ENCODE results near the gene ADAMTS15. TPM values are rescaled to one million over a fixed set of nuclear protein-coding genes. Genes with fewer than 3 reads are reported as not detected.
A peak's percentile ranks its signal among the peaks of the same experiment; 100 is the strongest.

ADAMTS15 gene
- total RNA-seq, 2 donors from 2014 or later: not detected

GRCh38 chr11:130425156-130425555, 23.3 kb upstream of the ADAMTS15 start:
- Mint-ChIP-seq H3K9me3 (no peaks in the 10 kb centered on the region), H3K4me3 (no peak overlapping the region), H3K4me1 (peaks cover 3% of the 10 kb centered on the region), H3K27ac (no peak overlapping the region), H3K27me3 (peaks cover 44% of the 10 kb centered on the region), H3K36me3 (ENCODE audit: low read depth) (peaks cover 9% of the 10 kb centered on the region)
- no peak for ATAC-seq (replicated peaks)

DNA sequence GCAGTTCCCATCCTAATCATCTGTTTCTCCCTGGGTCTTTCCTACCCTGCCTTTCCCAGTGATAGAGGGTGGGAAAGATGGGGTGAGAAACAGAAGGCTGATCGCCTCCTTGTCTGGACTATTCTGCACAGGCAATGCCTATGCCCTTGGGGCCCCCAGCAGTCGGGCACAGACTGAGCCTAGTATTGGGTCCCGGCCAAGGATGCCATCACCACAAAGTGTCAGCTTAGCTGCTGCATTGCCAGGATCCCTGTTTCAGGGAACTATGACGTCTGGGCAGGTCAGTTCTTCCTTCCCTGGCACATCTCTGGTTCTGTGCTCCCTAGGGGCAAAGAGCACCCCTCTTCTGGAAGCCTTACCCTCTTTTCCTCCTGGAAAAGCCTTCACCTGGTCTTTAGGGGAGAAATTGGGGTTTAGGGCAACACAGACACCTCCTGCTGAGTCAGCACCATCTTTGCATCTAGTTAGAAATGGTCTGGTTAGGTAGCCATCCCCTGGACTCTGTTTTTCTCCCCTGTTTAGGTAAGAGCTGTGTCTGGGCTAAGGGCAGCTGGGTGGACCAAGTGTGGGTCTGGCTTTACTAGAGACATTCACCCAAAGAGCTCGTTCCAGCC, 22.1 kb upstream of the ADAMTS15 start:
- no peak for ATAC-seq (replicated peaks)
- H3K9me3 Mint-ChIP-seq: no peaks in the 10 kb centered on the region
- H3K4me1 Mint-ChIP-seq: peaks cover 3% of the 10 kb centered on the region
- H3K27ac Mint-ChIP-seq: no peak overlapping the region
- peaks cover 47% of the 10 kb centered on the region for H3K27me3 Mint-ChIP-seq
- peaks cover 9% of the 10 kb centered on the region for H3K36me3 Mint-ChIP-seq (ENCODE audit: low read depth)
- no peak overlapping the region for H3K4me3 Mint-ChIP-seq

DNA sequence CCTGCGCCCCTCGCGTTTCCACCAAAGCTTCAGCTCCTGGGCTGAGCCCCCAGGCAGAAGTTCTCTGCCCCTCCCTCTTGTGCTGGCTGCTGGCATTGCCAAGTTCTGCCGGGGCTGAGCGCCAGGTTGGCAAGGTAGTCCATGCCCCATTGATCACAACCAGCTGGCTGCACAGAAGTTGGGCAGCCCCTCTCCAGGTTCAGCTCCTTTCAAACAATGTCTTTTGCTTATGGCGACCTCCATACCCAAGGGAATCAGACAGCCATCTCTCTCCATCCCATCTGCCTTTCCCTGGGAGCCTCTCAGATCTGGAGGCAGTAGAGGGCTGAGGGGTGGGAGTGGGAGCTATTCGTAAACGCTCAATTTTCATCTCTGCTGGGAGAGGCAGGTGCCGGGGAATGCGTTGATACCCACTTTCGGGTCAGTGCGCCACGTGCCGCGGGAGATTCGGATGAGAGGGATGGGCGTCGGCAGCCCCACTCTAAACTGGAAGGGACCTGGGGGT, 21.6 kb upstream of the ADAMTS15 start:
- Mint-ChIP-seq H3K4me1 (peaks cover 3% of the 10 kb centered on the region), H3K36me3 (ENCODE audit: low read depth) (peaks cover 9% of the 10 kb centered on the region), H3K27me3 (peaks cover 48% of the 10 kb centered on the region), H3K27ac (no peak overlapping the region), H3K4me3 (peak overlapping the region; percentile 46), H3K9me3 (no peaks in the 10 kb centered on the region)
- ATAC-seq (replicated peaks): no peak

- no peak for ATAC-seq (replicated peaks)
- H3K27me3 Mint-ChIP-seq: peaks cover 48% of the 10 kb centered on the region
- peaks cover 3% of the 10 kb centered on the region for H3K4me1 Mint-ChIP-seq
- H3K9me3 Mint-ChIP-seq: no peaks in the 10 kb centered on the region
- H3K27ac Mint-ChIP-seq: no peak overlapping the region
- H3K4me3 Mint-ChIP-seq: peak overlapping the region; percentile 46
- H3K36me3 Mint-ChIP-seq (ENCODE audit: low read depth): peaks cover 9% of the 10 kb centered on the region
Measured at GRCh38 chr11:130427581-130428315, 20.7 kb upstream of the ADAMTS15 start.

DNA sequence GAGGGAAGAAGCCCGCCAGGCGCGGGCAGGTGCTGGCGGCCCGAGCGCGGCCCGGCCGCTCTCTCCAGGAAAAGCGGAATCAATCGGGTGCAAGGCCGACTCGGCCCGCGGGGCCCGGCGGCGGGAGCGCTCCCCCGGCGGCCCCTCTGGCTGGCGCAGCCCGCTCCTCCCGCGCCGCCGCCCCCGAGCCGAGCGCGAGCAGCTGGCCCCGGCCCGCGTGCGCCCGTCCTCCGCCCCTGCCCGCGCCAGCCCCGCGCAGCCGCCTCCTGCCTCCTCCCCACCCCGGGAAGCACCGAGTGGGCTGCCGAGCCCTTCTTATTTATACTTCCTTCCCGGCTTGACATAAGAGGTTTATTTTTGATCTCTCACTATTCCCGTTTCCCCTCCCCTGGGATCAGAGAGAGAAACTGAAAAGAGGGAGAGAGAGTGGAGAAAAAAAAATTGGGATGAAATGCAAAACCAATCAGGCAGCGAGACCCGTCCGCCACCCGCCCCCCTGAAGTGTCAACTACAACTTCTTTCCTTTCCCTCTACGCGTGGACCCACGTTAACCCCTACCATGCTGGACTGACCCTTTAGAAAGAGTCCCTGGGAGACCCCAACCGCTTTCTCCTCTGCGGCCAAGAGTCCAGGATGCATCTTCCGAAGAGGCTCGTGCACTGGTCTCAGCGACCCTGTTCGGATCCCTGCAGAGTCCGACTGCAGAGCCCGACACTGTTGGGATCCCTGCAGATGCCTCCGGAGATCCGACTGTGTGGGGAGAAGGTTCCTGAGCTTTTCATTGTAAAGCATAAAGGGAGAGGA, 19.9 kb upstream of the ADAMTS15 start, which contains the start of gene ADAMTS8:
TSS of gene ADAMTS8 (minus strand) at position 294 of the 804 bp plus-strand sequence. CDS start 323 bp downstream, outside the sequence.
- Mint-ChIP-seq H3K27me3 (peaks cover 46% of the 10 kb centered on the region), H3K9me3 (no peaks in the 10 kb centered on the region), H3K4me1 (peaks cover 3% of the 10 kb centered on the region), H3K4me3 (peak within 1 kb of the TSS; percentile 56), H3K27ac (no peak within 1 kb of the TSS), H3K36me3 (ENCODE audit: low read depth) (peaks cover 9% of the 10 kb centered on the region)
- ATAC-seq (replicated peaks): no peak

DNA sequence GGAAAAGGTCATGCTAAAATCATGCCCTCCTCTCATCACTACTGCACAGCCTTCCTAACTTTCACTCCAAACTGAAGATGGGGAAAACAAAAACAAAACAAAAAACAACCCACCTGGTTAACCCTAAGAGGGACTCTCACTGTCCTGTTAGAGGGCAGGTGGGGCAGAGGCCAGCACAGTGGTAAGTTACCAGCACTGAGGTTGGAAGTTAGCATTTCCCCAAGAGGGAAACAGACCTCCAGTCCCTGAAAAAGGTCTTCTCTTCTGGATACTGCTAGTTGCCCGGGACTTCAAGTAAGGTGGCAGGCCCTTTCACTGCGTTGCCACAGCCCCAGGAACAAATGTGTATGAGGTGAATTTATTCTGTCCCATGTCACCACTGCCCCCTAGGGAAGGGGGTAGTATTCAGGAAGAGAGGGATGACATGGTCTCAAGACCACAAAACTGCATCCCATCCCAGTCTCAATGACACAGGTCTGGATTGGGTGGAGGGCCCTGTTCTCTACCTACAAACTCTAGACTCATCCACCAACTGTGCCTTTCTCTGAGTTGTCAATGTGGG, 19.2 kb upstream of the ADAMTS15 start:
- Mint-ChIP-seq H3K4me1 (peaks cover 3% of the 10 kb centered on the region), H3K27ac (no peak overlapping the region), H3K36me3 (ENCODE audit: low read depth) (peaks cover 9% of the 10 kb centered on the region), H3K4me3 (peak overlapping the region; percentile 56), H3K9me3 (no peaks in the 10 kb centered on the region), H3K27me3 (peaks cover 46% of the 10 kb centered on the region)
- ATAC-seq (replicated peaks): no peak

GRCh38 chr11:130429983-130430382, 18.5 kb upstream of the ADAMTS15 start:
- Mint-ChIP-seq H3K27ac (no peak overlapping the region), H3K27me3 (peaks cover 40% of the 10 kb centered on the region)

DNA sequence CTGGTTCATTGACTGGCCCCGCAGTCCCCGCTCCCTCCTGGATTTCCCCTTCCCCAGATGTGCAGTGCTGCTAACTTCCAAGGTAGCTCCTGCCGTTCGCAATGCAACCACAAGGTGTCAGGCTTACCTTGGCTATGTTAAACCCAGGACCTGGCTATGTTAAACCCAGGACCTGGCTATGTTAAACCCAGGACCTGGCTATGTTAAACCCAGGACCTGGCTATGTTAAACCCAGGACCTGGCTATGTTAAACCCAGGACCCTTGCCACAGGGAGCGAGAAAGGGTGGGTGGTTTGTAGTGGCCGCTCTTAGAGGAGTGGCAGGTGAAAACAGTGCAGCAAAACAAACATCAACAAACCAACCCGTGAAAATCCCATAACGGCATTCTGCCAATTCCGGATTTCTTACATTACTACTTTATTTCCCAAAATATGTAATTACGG, 17.1 kb upstream of the ADAMTS15 start:
- H3K27ac Mint-ChIP-seq: no peak overlapping the region
- no peak overlapping the region for H3K4me3 Mint-ChIP-seq
- H3K27me3 Mint-ChIP-seq: peaks cover 35% of the 10 kb centered on the region
- no peaks in the 10 kb centered on the region for H3K9me3 Mint-ChIP-seq
- H3K36me3 Mint-ChIP-seq (ENCODE audit: low read depth): peaks cover 9% of the 10 kb centered on the region
- peak; percentile 67 for ATAC-seq (replicated peaks)
- H3K4me1 Mint-ChIP-seq: peaks cover 3% of the 10 kb centered on the region

More at GRCh38 chr11:130429983-130430382, 18.5 kb upstream of the ADAMTS15 start:
- no peak for ATAC-seq (replicated peaks)
- Mint-ChIP-seq H3K4me1 (peaks cover 3% of the 10 kb centered on the region), H3K36me3 (ENCODE audit: low read depth) (peaks cover 9% of the 10 kb centered on the region), H3K9me3 (no peaks in the 10 kb centered on the region), H3K4me3 (no peak overlapping the region)

- Mint-ChIP-seq H3K27ac (no peak overlapping the region), H3K36me3 (ENCODE audit: low read depth) (peaks cover 9% of the 10 kb centered on the region), H3K4me3 (no peak overlapping the region), H3K27me3 (peaks cover 30% of the 10 kb centered on the region), H3K9me3 (no peaks in the 10 kb centered on the region), H3K4me1 (peaks cover 3% of the 10 kb centered on the region)
- ATAC-seq (replicated peaks): no peak
Measured at GRCh38 chr11:130431801-130432200, 16.6 kb upstream of the ADAMTS15 start.

GRCh38 chr11:130433357-130433756, 15.1 kb upstream of the ADAMTS15 start:
- Mint-ChIP-seq H3K9me3 (no peaks in the 10 kb centered on the region), H3K4me3 (no peak overlapping the region), H3K27me3 (peaks cover 26% of the 10 kb centered on the region), H3K27ac (no peak overlapping the region), H3K36me3 (ENCODE audit: low read depth) (peaks cover 9% of the 10 kb centered on the region), H3K4me1 (no peaks in the 10 kb centered on the region)
- ATAC-seq (replicated peaks): no peak

GRCh38 chr11:130434521-130435223, 13.8 kb upstream of the ADAMTS15 start:
- H3K4me3 Mint-ChIP-seq: no peak overlapping the region
- H3K27ac Mint-ChIP-seq: no peak overlapping the region
- H3K27me3 Mint-ChIP-seq: peaks cover 17% of the 10 kb centered on the region
- no peaks in the 10 kb centered on the region for H3K36me3 Mint-ChIP-seq (ENCODE audit: low read depth)
- peaks cover 10% of the 10 kb centered on the region for H3K4me1 Mint-ChIP-seq
- ATAC-seq (replicated peaks): peak; percentile 85
- H3K9me3 Mint-ChIP-seq: no peaks in the 10 kb centered on the region

GRCh38 chr11:130435671-130436070, 12.8 kb upstream of the ADAMTS15 start:
- H3K4me3 Mint-ChIP-seq: no peak overlapping the region

DNA sequence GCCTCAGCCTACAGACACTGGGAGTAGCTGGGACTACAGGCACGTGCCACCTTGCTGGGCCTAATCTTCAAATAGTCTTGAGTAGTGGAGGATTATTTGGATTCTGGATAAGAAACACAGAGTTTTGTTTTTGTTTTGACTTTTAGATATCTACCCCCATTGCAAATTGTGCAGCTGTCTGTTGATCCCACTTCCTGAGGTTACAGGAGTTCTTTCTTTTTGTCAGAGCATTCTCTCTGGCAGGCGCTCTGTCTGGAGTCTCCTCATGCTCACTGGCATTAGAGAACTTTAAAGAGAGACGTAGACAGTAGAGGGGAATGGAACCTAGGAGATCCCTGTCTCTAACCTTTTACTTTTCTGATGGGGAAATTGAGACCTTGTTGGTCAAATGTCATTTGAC, 12.3 kb upstream of the ADAMTS15 start:
- peaks cover 7% of the 10 kb centered on the region for H3K27me3 Mint-ChIP-seq
- no peak overlapping the region for H3K27ac Mint-ChIP-seq
- ATAC-seq (replicated peaks): no peak
- H3K4me3 Mint-ChIP-seq: no peak overlapping the region
- no peaks in the 10 kb centered on the region for H3K36me3 Mint-ChIP-seq (ENCODE audit: low read depth)
- H3K9me3 Mint-ChIP-seq: no peaks in the 10 kb centered on the region
- H3K4me1 Mint-ChIP-seq: peaks cover 10% of the 10 kb centered on the region

More at GRCh38 chr11:130435671-130436070, 12.8 kb upstream of the ADAMTS15 start:
- H3K9me3 Mint-ChIP-seq: no peaks in the 10 kb centered on the region
- peaks cover 10% of the 10 kb centered on the region for H3K4me1 Mint-ChIP-seq
- H3K27ac Mint-ChIP-seq: no peak overlapping the region
- peaks cover 8% of the 10 kb centered on the region for H3K27me3 Mint-ChIP-seq
- H3K36me3 Mint-ChIP-seq (ENCODE audit: low read depth): no peaks in the 10 kb centered on the region
- no peak for ATAC-seq (replicated peaks)
